Progenitor cell of endocrine pancreas (in vitro differentiated cells): ENCODE results near the gene TMEM238L. TPM values are rescaled to one million over a fixed set of nuclear protein-coding genes. Genes with fewer than 3 reads are reported as not detected.

Source experiments
- DNase-seq: peaks from one replicate; pipeline ENCODE4 v3.0.0; 2021; ENCODE audit warnings: low spot score; ENCODE audit not compliant: unreplicated experiment
- H3K27ac Mint-ChIP-seq: 2 replicates; pipeline ENCODE4 v1.8.0; 2021; ENCODE audit warnings: mild to moderate bottlenecking, moderate library complexity, mixed read lengths
- H3K27me3 Mint-ChIP-seq: 2 replicates; pipeline ENCODE4 v1.8.0; 2021; ENCODE audit warnings: mixed read lengths
- H3K36me3 Mint-ChIP-seq: 2 replicates; pipeline ENCODE4 v1.8.0; 2022; ENCODE audit warnings: mixed read lengths; ENCODE audit not compliant: insufficient read depth
- H3K4me1 Mint-ChIP-seq: 2 replicates; pipeline ENCODE4 v1.8.0; 2021; ENCODE audit warnings: low read depth, mixed read lengths
- H3K4me3 Mint-ChIP-seq: 2 replicates; pipeline ENCODE4 v1.8.0; 2021; ENCODE audit warnings: low read depth, mild to moderate bottlenecking, moderate library complexity, mixed read lengths
- H3K9me3 Mint-ChIP-seq: 2 replicates; pipeline ENCODE4 v1.8.0; 2021; ENCODE audit warnings: low read depth, mixed read lengths
- CTCF ChIP-seq: fragments of 200-600 bp; sonication (generic); IDR thresholded peaks from one replicate; pipeline ENCODE4 v1.5.0; 2021; ENCODE audit warnings: antibody characterized with exemption, mild to moderate bottlenecking; ENCODE audit not compliant: unreplicated experiment
- total RNA-seq: library from RNA; stranded (reverse); gene quantifications from 2 replicates; pipeline ENCODE4 v1.2.1, GENCODE V29; 2021

TMEM238L gene
- total RNA-seq, 1 donor from 2014 or later, result not detected

GRCh38 chr17:10799407-10799806, 4.5 kb downstream of the TMEM238L start:
- no peak for DNase-seq
- Mint-ChIP-seq H3K27me3 (peaks cover 22% of the 10 kb centered on the region), H3K4me3 (no peak overlapping the region), H3K9me3 (no peaks in the 10 kb centered on the region), H3K4me1 (peaks cover 3% of the 10 kb centered on the region), H3K27ac (no peak overlapping the region), H3K36me3 (no peaks in the 10 kb centered on the region)
- no peak for TF ChIP-seq CTCF

- no peaks in the 10 kb centered on the region for H3K9me3 Mint-ChIP-seq
- no peak for TF ChIP-seq CTCF
- H3K27ac Mint-ChIP-seq, result no peak overlapping the region
- H3K4me3 Mint-ChIP-seq, result no peak overlapping the region
- peaks cover 3% of the 10 kb centered on the region for H3K4me1 Mint-ChIP-seq
- peaks cover 20% of the 10 kb centered on the region for H3K27me3 Mint-ChIP-seq
- DNase-seq, result no peak
- H3K36me3 Mint-ChIP-seq, result no peaks in the 10 kb centered on the region
These were observed 5.0 kb downstream of the TMEM238L start for GRCh38 chr17:10798910-10799309.

- no peak overlapping the region for H3K27ac Mint-ChIP-seq
- no peak for TF ChIP-seq CTCF
- H3K9me3 Mint-ChIP-seq, result no peaks in the 10 kb centered on the region
- H3K4me3 Mint-ChIP-seq, result no peak overlapping the region
- peaks cover 22% of the 10 kb centered on the region for H3K27me3 Mint-ChIP-seq
- no peak for DNase-seq
- H3K36me3 Mint-ChIP-seq, result no peaks in the 10 kb centered on the region
- H3K4me1 Mint-ChIP-seq, result peaks cover 3% of the 10 kb centered on the region
These were observed 5.6 kb downstream of the TMEM238L start for GRCh38 chr17:10798332-10798749.

GRCh38 chr17:10797476-10798328, 6.2 kb downstream of the TMEM238L start:
- no peak overlapping the region for H3K27ac Mint-ChIP-seq
- H3K27me3 Mint-ChIP-seq, result peaks cover 18% of the 10 kb centered on the region
- TF ChIP-seq CTCF, result no peak
- no peak overlapping the region for H3K4me3 Mint-ChIP-seq
- H3K4me1 Mint-ChIP-seq, result peaks cover 2% of the 10 kb centered on the region
- no peaks in the 10 kb centered on the region for H3K9me3 Mint-ChIP-seq
- H3K36me3 Mint-ChIP-seq, result no peaks in the 10 kb centered on the region
- DNase-seq, result no peak

GRCh38 chr17:10793816-10794215, 10.1 kb downstream of the TMEM238L start:
- no peak for TF ChIP-seq CTCF
- H3K36me3 Mint-ChIP-seq, result no peaks in the 10 kb centered on the region
- no peaks in the 10 kb centered on the region for H3K9me3 Mint-ChIP-seq
- no peak overlapping the region for H3K27ac Mint-ChIP-seq
- no peak for DNase-seq
- no peak overlapping the region for H3K4me3 Mint-ChIP-seq
- H3K27me3 Mint-ChIP-seq, result peaks cover 13% of the 10 kb centered on the region
- H3K4me1 Mint-ChIP-seq, result peaks cover 1% of the 10 kb centered on the region
